Heart right ventricle (tissue), 16 donors: Measurements from ENCODE around the gene CHAMP1. TPM values are rescaled to one million over a fixed set of nuclear protein-coding genes. Genes with fewer than 3 reads are reported as not detected.

ENCODE experiments used
- ATAC-seq, 8 donors: fragments of 200-7000 bp; cut with Tn5 transposase; one replicate each; pipeline ENCODE4 v1.9.1; 2020; ENCODE audit warnings: mild to moderate bottlenecking in 8 of 8, moderate library complexity in 8 of 8, moderate number of reproducible peaks in 1 of 8
- DNase-seq, 2 donors: peaks; one replicate each; pipeline ENCODE4 v3.0.0-alpha.2; 2020
- H3K27ac ChIP-seq, 10 donors: fragments of 200-600 bp; sonication (generic) in 2 of 10; one replicate each; pipeline versions ENCODE4 v1.5.0 to v1.8.0; 2020 to 2022; ENCODE audit warnings: mild to moderate bottlenecking in 3 of 10
- H3K27me3 ChIP-seq, 7 donors: fragments of 200-600 bp; one replicate each; pipeline ENCODE4 v1.8.0; 2021 to 2022; ENCODE audit warnings: mild to moderate bottlenecking in 2 of 7
- H3K36me3 ChIP-seq, 9 donors: fragments of 200-600 bp; sonication (generic) in 1 of 9; one replicate each; pipeline versions ENCODE4 v1.5.0 to v1.8.0; 2020 to 2022; ENCODE audit warnings: mild to moderate bottlenecking in 2 of 9
- H3K4me1 ChIP-seq, 9 donors: fragments of 200-600 bp; sonication (generic) in 1 of 9; one replicate each; pipeline versions ENCODE4 v1.5.0 to v1.8.0; 2020 to 2022; ENCODE audit warnings: mild to moderate bottlenecking in 4 of 9
- H3K4me3 ChIP-seq, 10 donors: fragments of 200-600 bp; sonication (generic) in 2 of 10; one replicate each; pipeline versions ENCODE4 v1.5.0 to v1.8.0; 2020 to 2022; ENCODE audit warnings: mild to moderate bottlenecking in 7 of 10, moderate library complexity in 2 of 10
- H3K9me3 ChIP-seq, 11 donors: fragments of 200-600 bp in 10 of 11; sonication (generic) in 2 of 11; one replicate each; pipeline versions ENCODE4 v1.5.0 to v1.8.0; 2013 to 2022; ENCODE audit warnings: mild to moderate bottlenecking in 2 of 11, control low read depth in 1 of 11, moderate library complexity in 1 of 11
- WGBS, 2 donors: extraction: QIAGEN DNeasy Blood & Tissue Kit; methylation state at CpG; one replicate each; pipeline ENCODE4 v1.1.7; 2013; ENCODE audit warnings: inconsistent platforms in 1 of 2; 5-methylcytosine and 5-hydroxymethylcytosine counted together
- intact Hi-C, 10 donors: fragments of 100-400 bp; cut with DNase I; formaldehyde crosslinking; loops; one replicate each; pipeline versions ENCODE4 v1.11.1 to v1.14.2; 2022
- polyA plus RNA-seq, 2 donors: library from polyadenylated mRNA; stranded (reverse); fragments of 200-250 nt; gene quantifications; one replicate each; pipeline ENCODE4 v1.2.3, GENCODE V29; 2013
- total RNA-seq, 10 donors: library from RNA; stranded (reverse); fragmentation: NEBNext Ultra II Directional in 3 of 10; extraction: Animal tissue kit (Norgen Biotek cat#: 25700) in 3 of 10; gene quantifications; one replicate each; pipeline versions ENCODE4 v1.2.1 to v1.2.4, GENCODE V29; 2021 to 2023
- TF ChIP-seq, protein P1 (sequence below), 9 donors: fragments of 200-600 bp; sonication (generic) in 2 of 9; IDR thresholded peaks; one replicate each; pipeline versions ENCODE4 v1.5.0 to v1.8.0; 2021 to 2022; ENCODE audit warnings: antibody characterized with exemption in 9 of 9, mild to moderate bottlenecking in 5 of 9, moderate library complexity in 1 of 9
- donor health status: Arrhythmogenic right ventricular cardiomyopathy.
- donor health status: ischemic (EF 13 %, LVEDD 7.1; RV severe dilation, severe dysfunction).
- donor health status: healthy with polysubstance abuse.
- donor health status: DM: no; HTN: yes; CAD: no.
- donor health status: DM: no; HTN: no; CAD: no.
- donor health status: ischemic (EF 25% LVEDD 6.9; RV normal size, moderate dysfunction).
- donor health status: ischemic (EF 25% LVEDD 5.7; RV mildly dilated, moderate dysfunction).
- donor health status: healthy.
- donor health status: DM: yes; HTN: yes; CAD: no.
- donor health status: Ischemic cardiomyopathy.
- donor health status: ischemic (EF 35%, LVEDD 5.7; RV mildly dilated, moderate dysfunction).
- donor health status: nonischemic (EF 11% LVEDD 7.7; RV severe dilation, severe dysfunction).
- donor health status: DM: yes; HTN: yes; CAD: no.
- donor health status: PGD.
- donor health status: ischemic (EF 29% LVEDD 5.4; RV normal size, mild dysfunction).
- donor health status: nonischemic (EF 23%, LVEDD 6.1; RV moderate dilation, normal function).

The CHAMP1 gene
- total and polyA plus RNA-seq, 12 donors, result 3.0 to 17.4 (median 10.6) TPM

- Histone ChIP-seq H3K4me1 (no peaks in the 10 kb centered on the region), H3K27me3 (no peaks in the 10 kb centered on the region), H3K36me3 (peaks cover 0 to 99% (median 68%) of the 10 kb centered on the region in 9 donors), H3K4me3 (peak overlapping the region in 1 of 10 donors; percentile 1), H3K9me3 (no peaks in the 10 kb centered on the region), H3K27ac (peak overlapping the region in 1 of 10 donors; percentile 20)
- DNase-seq (no peak), ATAC-seq (no peak)
- TF ChIP-seq, protein P1, sequence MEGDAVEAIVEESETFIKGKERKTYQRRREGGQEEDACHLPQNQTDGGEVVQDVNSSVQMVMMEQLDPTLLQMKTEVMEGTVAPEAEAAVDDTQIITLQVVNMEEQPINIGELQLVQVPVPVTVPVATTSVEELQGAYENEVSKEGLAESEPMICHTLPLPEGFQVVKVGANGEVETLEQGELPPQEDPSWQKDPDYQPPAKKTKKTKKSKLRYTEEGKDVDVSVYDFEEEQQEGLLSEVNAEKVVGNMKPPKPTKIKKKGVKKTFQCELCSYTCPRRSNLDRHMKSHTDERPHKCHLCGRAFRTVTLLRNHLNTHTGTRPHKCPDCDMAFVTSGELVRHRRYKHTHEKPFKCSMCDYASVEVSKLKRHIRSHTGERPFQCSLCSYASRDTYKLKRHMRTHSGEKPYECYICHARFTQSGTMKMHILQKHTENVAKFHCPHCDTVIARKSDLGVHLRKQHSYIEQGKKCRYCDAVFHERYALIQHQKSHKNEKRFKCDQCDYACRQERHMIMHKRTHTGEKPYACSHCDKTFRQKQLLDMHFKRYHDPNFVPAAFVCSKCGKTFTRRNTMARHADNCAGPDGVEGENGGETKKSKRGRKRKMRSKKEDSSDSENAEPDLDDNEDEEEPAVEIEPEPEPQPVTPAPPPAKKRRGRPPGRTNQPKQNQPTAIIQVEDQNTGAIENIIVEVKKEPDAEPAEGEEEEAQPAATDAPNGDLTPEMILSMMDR (IDR thresholded peaks at IDR 0.05), result no peak
- 97 to 98% methylated on average over 6 of the region's 6 CpGs for WGBS, 2 donors
- intact Hi-C loops, result no loop called here
Measured at GRCh38 chr13:114268344-114269280, 45.7 kb upstream of the CHAMP1 start.

DNA sequence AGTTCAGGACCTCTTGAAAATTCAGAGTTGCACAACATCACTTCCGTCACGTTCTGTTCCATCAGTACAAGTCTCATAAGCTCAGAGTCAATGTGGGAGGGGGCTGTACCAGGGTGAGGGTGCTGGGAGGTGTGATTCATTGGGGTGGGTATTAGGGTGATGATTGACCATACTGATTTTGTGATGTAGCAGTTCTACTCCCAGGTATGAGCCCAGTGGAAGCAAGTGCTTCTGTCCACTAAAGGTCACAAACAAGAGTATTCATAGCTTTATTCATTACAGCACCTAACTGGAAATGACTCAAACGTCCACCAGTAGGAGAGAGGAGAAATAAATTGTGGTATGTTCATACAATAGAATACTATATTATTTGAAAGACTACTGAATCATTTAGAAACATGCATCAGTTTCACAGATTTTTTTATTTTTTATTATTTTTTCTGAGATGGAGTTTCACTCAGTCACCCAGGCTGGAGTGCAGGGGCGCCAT, 45.0 kb upstream of the CHAMP1 start:
- TF ChIP-seq, protein P1 (IDR thresholded peaks at IDR 0.05), result no peak
- intact Hi-C loops, result no loop called here
- no peaks in the 10 kb centered on the region for H3K27me3 ChIP-seq
- no peak overlapping the region for H3K4me3 ChIP-seq
- no peak overlapping the region for H3K27ac ChIP-seq
- ATAC-seq (no peak), DNase-seq (no peak)
- H3K9me3 ChIP-seq, result no peaks in the 10 kb centered on the region
- H3K36me3 ChIP-seq, result peaks cover 0 to 99% (median 63%) of the 10 kb centered on the region in 9 donors
- no peaks in the 10 kb centered on the region for H3K4me1 ChIP-seq
- whole genome bisulfite sequencing, 2 donors, result 91 to 94% methylated on average over 4 of the region's 4 CpGs

GRCh38 chr13:114272977-114273376, 41.3 kb upstream of the CHAMP1 start:
- Histone ChIP-seq H3K27ac (no peak overlapping the region), H3K4me1 (peaks cover 0 to 6% (median 0%) of the 10 kb centered on the region in 9 donors), H3K36me3 (peaks cover 0 to 98% (median 26%) of the 10 kb centered on the region in 9 donors), H3K27me3 (no peaks in the 10 kb centered on the region), H3K4me3 (no peak overlapping the region), H3K9me3 (no peaks in the 10 kb centered on the region)
- TF ChIP-seq, protein P1 (IDR thresholded peaks at IDR 0.05), result no peak
- intact Hi-C loops, result no loop called here
- ATAC-seq (no peak), DNase-seq (no peak)
- 74 to 77% methylated on average over 2 of the region's 2 CpGs for WGBS, 2 donors

DNA sequence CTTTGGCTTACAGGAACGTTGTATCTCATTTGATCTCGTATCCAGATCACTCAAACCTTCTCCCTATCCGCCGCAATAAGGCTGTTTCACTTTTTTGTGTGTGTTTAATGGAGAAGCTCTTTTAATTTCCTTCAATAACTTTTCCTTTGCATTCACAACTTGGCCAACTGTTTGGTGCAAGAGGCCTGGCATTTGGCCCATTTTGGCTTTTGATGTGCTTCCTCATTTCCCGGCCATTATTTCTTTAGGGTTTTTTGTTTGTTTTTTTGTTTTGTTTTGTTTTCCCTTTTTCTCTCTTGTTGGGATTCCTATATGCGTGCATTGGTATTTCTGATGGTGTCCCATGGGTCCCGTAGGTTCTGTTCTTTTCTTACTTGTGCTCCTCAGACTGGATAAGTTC, 39.0 kb upstream of the CHAMP1 start:
- Histone ChIP-seq H3K9me3 (no peaks in the 10 kb centered on the region), H3K36me3 (peaks cover 0 to 84% (median 11%) of the 10 kb centered on the region in 9 donors), H3K27ac (no peak overlapping the region), H3K4me1 (peaks cover 0 to 17% (median 0%) of the 10 kb centered on the region in 9 donors), H3K4me3 (no peak overlapping the region), H3K27me3 (no peaks in the 10 kb centered on the region)
- ATAC-seq (no peak), DNase-seq (no peak)
- TF ChIP-seq, protein P1 (IDR thresholded peaks at IDR 0.05), result no peak
- intact Hi-C loops, result no loop called here
- 91 to 92% methylated on average over 7 of the region's 7 CpGs for WGBS, 2 donors
